ENCODE data around the gene FAM168A.

Gene FAM168A

DNA sequence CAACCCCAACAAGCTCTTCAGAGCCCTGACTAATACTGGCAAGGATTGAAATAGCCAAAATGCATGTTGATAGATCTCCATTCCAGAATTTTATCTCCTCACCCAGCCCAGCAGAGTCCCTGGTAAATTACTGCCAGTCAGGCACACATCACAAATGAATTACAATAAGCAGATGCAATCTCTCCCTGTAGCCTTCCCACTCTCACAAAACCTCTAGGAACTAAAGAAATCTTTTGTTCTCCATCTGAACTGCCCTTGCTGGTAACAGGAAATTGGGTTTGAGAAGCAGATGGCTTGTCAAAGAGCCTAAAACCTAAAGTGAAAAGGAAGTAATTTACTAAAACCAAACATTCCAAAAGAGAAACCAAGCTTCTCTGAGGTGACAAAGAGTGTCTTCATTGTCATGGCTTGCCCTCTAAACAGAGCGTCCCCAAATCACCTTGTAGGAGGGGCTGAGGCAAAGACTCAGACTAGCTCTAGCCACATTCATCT, 59.5 kb downstream of the FAM168A start:
- H3K27me3 ChIP-seq (ENCODE audit: insufficient read depth, low read length), result no peaks in the 10 kb centered on the region

GRCh38 chr11:73537969-73538368, 59.9 kb downstream of the FAM168A start:
- H2AFZ ChIP-seq (ENCODE audit: low read depth, low read length), result no peak overlapping the region
- no peaks in the 10 kb centered on the region for H3K36me3 ChIP-seq (ENCODE audit: insufficient read depth, low read length)
- H3K4me3 ChIP-seq (ENCODE audit: low read length), result no peak overlapping the region
- H3K27me3 ChIP-seq (ENCODE audit: insufficient read depth, low read length), result no peaks in the 10 kb centered on the region
- H3K9me3 ChIP-seq (ENCODE audit: low read length), result no peaks in the 10 kb centered on the region
- H3K4me1 ChIP-seq (ENCODE audit: insufficient read depth, low read length), result peaks cover 8% of the 10 kb centered on the region

More for the DNA sequence above, 59.5 kb downstream of the FAM168A start:
- Histone ChIP-seq H3K4me3 (ENCODE audit: low read length) (no peak overlapping the region), H3K36me3 (ENCODE audit: insufficient read depth, low read length) (no peaks in the 10 kb centered on the region), H3K4me1 (ENCODE audit: insufficient read depth, low read length) (peaks cover 8% of the 10 kb centered on the region), H3K9me3 (ENCODE audit: low read length) (no peaks in the 10 kb centered on the region), H2AFZ (ENCODE audit: low read depth, low read length) (no peak overlapping the region)

GRCh38 chr11:73536961-73537360, 61.0 kb downstream of the FAM168A start:
- H3K4me1 ChIP-seq (ENCODE audit: insufficient read depth, low read length), result peaks cover 8% of the 10 kb centered on the region
- no peaks in the 10 kb centered on the region for H3K9me3 ChIP-seq (ENCODE audit: low read length)
- H3K4me3 ChIP-seq (ENCODE audit: low read length), result no peak overlapping the region
- no peaks in the 10 kb centered on the region for H3K27me3 ChIP-seq (ENCODE audit: insufficient read depth, low read length)
- no peaks in the 10 kb centered on the region for H3K36me3 ChIP-seq (ENCODE audit: insufficient read depth, low read length)
- H2AFZ ChIP-seq (ENCODE audit: low read depth, low read length), result no peak overlapping the region

GRCh38 chr11:73532310-73532709, 65.6 kb downstream of the FAM168A start:
- Histone ChIP-seq H3K27me3 (ENCODE audit: insufficient read depth, low read length) (no peaks in the 10 kb centered on the region), H3K4me1 (ENCODE audit: insufficient read depth, low read length) (peaks cover 12% of the 10 kb centered on the region), H2AFZ (ENCODE audit: low read depth, low read length) (no peak overlapping the region), H3K9me3 (ENCODE audit: low read length) (no peaks in the 10 kb centered on the region), H3K4me3 (ENCODE audit: low read length) (no peak overlapping the region), H3K36me3 (ENCODE audit: insufficient read depth, low read length) (no peaks in the 10 kb centered on the region)

GRCh38 chr11:73531386-73531785, 66.5 kb downstream of the FAM168A start:
- Histone ChIP-seq H3K4me1 (ENCODE audit: insufficient read depth, low read length) (peaks cover 12% of the 10 kb centered on the region), H3K36me3 (ENCODE audit: insufficient read depth, low read length) (no peaks in the 10 kb centered on the region), H3K9me3 (ENCODE audit: low read length) (no peaks in the 10 kb centered on the region), H2AFZ (ENCODE audit: low read depth, low read length) (no peak overlapping the region), H3K27me3 (ENCODE audit: insufficient read depth, low read length) (no peaks in the 10 kb centered on the region), H3K4me3 (ENCODE audit: low read length) (no peak overlapping the region)

GRCh38 chr11:73530109-73530508, 67.8 kb downstream of the FAM168A start:
- H3K36me3 ChIP-seq (ENCODE audit: insufficient read depth, low read length), result no peaks in the 10 kb centered on the region
- H3K4me1 ChIP-seq (ENCODE audit: insufficient read depth, low read length), result peaks cover 12% of the 10 kb centered on the region
- H2AFZ ChIP-seq (ENCODE audit: low read depth, low read length), result no peak overlapping the region
- no peaks in the 10 kb centered on the region for H3K27me3 ChIP-seq (ENCODE audit: insufficient read depth, low read length)
- no peaks in the 10 kb centered on the region for H3K9me3 ChIP-seq (ENCODE audit: low read length)
- H3K4me3 ChIP-seq (ENCODE audit: low read length), result no peak overlapping the region

DNA sequence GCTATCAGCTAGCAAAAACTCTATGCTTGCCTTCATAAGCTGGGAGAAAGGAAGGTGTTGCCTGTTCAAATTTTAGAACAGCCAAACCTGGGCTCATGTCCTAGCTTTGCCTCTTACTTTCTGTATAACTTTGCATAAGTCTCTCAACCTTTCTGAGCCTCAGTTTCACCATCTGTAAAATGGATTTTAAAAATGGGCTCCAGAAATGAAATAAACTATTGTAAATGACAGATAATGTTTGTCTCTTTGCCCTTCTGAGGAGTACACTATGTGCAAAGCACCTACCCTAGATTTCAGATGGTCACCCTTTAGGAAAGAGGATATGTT, 68.7 kb downstream of the FAM168A start:
- no peaks in the 10 kb centered on the region for H3K27me3 ChIP-seq (ENCODE audit: insufficient read depth, low read length)
- H3K4me1 ChIP-seq (ENCODE audit: insufficient read depth, low read length), result peaks cover 12% of the 10 kb centered on the region
- no peak overlapping the region for H2AFZ ChIP-seq (ENCODE audit: low read depth, low read length)
- no peaks in the 10 kb centered on the region for H3K36me3 ChIP-seq (ENCODE audit: insufficient read depth, low read length)
- no peak overlapping the region for H3K4me3 ChIP-seq (ENCODE audit: low read length)
- no peaks in the 10 kb centered on the region for H3K9me3 ChIP-seq (ENCODE audit: low read length)

- H3K4me3 ChIP-seq (ENCODE audit: low read length), result no peak overlapping the region
- peaks cover 12% of the 10 kb centered on the region for H3K4me1 ChIP-seq (ENCODE audit: insufficient read depth, low read length)
- H3K36me3 ChIP-seq (ENCODE audit: insufficient read depth, low read length), result no peaks in the 10 kb centered on the region
- no peaks in the 10 kb centered on the region for H3K27me3 ChIP-seq (ENCODE audit: insufficient read depth, low read length)
- H2AFZ ChIP-seq (ENCODE audit: low read depth, low read length), result no peak overlapping the region
- no peaks in the 10 kb centered on the region for H3K9me3 ChIP-seq (ENCODE audit: low read length)
Measured at GRCh38 chr11:73528483-73529203, 69.3 kb downstream of the FAM168A start.

GRCh38 chr11:73528013-73528412, 69.9 kb downstream of the FAM168A start:
- Histone ChIP-seq H3K4me3 (ENCODE audit: low read length) (no peak overlapping the region), H3K27me3 (ENCODE audit: insufficient read depth, low read length) (no peaks in the 10 kb centered on the region), H3K4me1 (ENCODE audit: insufficient read depth, low read length) (peaks cover 12% of the 10 kb centered on the region), H3K36me3 (ENCODE audit: insufficient read depth, low read length) (no peaks in the 10 kb centered on the region), H3K9me3 (ENCODE audit: low read length) (peaks cover 4% of the 10 kb centered on the region), H2AFZ (ENCODE audit: low read depth, low read length) (no peak overlapping the region)

DNA sequence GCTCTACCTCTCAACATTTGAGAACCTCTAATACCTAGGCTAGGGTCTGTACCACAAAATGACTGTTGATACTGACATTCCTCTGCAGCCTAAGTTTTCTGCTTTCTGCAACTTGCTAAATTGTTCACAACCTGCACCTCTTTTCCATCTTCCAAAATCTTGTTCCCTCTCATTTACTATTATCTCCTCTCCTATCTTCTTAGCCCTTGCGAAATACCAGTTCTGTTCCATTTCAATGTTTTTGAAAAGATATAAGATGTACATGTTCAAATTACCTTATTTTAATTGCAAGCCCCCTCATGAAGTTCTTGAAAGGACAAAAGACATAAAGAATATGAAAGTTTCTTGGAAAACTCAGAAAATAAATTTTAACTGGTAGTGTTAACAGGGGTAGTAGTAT, 72.3 kb downstream of the FAM168A start:
- no peak overlapping the region for H3K4me3 ChIP-seq (ENCODE audit: low read length)
- H3K9me3 ChIP-seq (ENCODE audit: low read length), result peaks cover 8% of the 10 kb centered on the region
- H3K36me3 ChIP-seq (ENCODE audit: insufficient read depth, low read length), result no peaks in the 10 kb centered on the region
- H3K27me3 ChIP-seq (ENCODE audit: insufficient read depth, low read length), result no peaks in the 10 kb centered on the region
- H3K4me1 ChIP-seq (ENCODE audit: insufficient read depth, low read length), result peaks cover 18% of the 10 kb centered on the region
- no peak overlapping the region for H2AFZ ChIP-seq (ENCODE audit: low read depth, low read length)

DNA sequence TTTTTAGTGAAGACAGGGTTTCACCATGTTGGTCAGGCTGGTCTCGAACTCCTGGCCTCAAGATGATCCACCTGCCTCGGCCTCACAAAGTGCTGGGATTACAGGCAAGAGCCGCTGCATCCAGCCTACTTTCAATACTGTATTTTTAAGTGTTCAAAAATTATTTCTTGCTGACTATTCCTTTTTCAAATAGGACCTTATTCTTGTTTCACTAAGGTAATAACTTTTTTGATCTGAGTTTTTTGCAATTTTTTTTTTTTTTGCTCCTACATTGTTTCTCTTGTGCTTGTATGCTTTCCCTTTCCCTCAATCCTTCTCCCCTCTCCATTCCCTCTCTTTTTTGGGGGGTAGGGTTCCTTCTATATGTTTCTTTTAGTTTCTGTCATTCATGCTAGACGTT, 73.1 kb downstream of the FAM168A start:
- Histone ChIP-seq H3K4me1 (ENCODE audit: insufficient read depth, low read length) (peaks cover 18% of the 10 kb centered on the region), H2AFZ (ENCODE audit: low read depth, low read length) (no peak overlapping the region), H3K9me3 (ENCODE audit: low read length) (peaks cover 8% of the 10 kb centered on the region), H3K36me3 (ENCODE audit: insufficient read depth, low read length) (no peaks in the 10 kb centered on the region), H3K27me3 (ENCODE audit: insufficient read depth, low read length) (no peaks in the 10 kb centered on the region), H3K4me3 (ENCODE audit: low read length) (no peak overlapping the region)

- H3K4me3 ChIP-seq (ENCODE audit: low read length), result no peak overlapping the region
- peaks cover 12% of the 10 kb centered on the region for H3K4me1 ChIP-seq (ENCODE audit: insufficient read depth, low read length)
- H3K36me3 ChIP-seq (ENCODE audit: insufficient read depth, low read length), result no peaks in the 10 kb centered on the region
- no peaks in the 10 kb centered on the region for H3K27me3 ChIP-seq (ENCODE audit: insufficient read depth, low read length)
- no peak overlapping the region for H2AFZ ChIP-seq (ENCODE audit: low read depth, low read length)
- peaks cover 8% of the 10 kb centered on the region for H3K9me3 ChIP-seq (ENCODE audit: low read length)
Measured at GRCh38 chr11:73521621-73522020, 76.3 kb downstream of the FAM168A start.

- Histone ChIP-seq H3K4me3 (ENCODE audit: low read length) (no peak overlapping the region), H3K36me3 (ENCODE audit: insufficient read depth, low read length) (no peaks in the 10 kb centered on the region), H3K4me1 (ENCODE audit: insufficient read depth, low read length) (peaks cover 12% of the 10 kb centered on the region), H3K27me3 (ENCODE audit: insufficient read depth, low read length) (no peaks in the 10 kb centered on the region), H2AFZ (ENCODE audit: low read depth, low read length) (no peak overlapping the region), H3K9me3 (ENCODE audit: low read length) (peaks cover 8% of the 10 kb centered on the region)
Measured at GRCh38 chr11:73520353-73521061, 77.4 kb downstream of the FAM168A start.
